ENCODE data around the gene CCDC92.

DNA sequence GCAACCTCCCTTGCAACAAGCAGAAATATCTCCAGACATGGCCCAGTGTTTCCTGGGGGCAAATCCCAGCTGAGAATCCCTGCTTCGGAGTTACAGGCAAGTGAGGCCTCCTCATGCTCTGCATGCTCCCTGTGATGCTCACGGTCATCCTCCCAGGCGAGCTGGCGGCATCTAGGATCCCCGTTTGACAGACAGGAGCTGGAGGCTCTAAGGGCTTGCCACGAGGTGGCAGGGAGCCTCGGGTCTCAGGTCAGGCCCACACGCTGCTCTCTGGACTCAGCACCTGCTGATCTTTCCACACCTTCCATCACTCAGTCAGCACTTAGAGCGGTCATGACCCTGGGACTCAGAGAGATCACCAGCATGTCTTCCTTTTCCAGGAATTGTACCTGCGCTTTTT, 79.8 kb downstream of the CCDC92 start:
- TF ChIP-seq, protein P1, sequence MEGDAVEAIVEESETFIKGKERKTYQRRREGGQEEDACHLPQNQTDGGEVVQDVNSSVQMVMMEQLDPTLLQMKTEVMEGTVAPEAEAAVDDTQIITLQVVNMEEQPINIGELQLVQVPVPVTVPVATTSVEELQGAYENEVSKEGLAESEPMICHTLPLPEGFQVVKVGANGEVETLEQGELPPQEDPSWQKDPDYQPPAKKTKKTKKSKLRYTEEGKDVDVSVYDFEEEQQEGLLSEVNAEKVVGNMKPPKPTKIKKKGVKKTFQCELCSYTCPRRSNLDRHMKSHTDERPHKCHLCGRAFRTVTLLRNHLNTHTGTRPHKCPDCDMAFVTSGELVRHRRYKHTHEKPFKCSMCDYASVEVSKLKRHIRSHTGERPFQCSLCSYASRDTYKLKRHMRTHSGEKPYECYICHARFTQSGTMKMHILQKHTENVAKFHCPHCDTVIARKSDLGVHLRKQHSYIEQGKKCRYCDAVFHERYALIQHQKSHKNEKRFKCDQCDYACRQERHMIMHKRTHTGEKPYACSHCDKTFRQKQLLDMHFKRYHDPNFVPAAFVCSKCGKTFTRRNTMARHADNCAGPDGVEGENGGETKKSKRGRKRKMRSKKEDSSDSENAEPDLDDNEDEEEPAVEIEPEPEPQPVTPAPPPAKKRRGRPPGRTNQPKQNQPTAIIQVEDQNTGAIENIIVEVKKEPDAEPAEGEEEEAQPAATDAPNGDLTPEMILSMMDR (IDR thresholded peaks at IDR 0.05; ENCODE audit: insufficient read depth, low read depth, low read length), result no peak
- no peak for TF ChIP-seq EZH2 (IDR thresholded peaks at IDR 0.05; ENCODE audit: insufficient read depth, low read length)

Measured in astrocyte (in vitro differentiated cells and primary cell).